ENCODE results near the gene LIPT1.

The LIPT1 gene

DNA sequence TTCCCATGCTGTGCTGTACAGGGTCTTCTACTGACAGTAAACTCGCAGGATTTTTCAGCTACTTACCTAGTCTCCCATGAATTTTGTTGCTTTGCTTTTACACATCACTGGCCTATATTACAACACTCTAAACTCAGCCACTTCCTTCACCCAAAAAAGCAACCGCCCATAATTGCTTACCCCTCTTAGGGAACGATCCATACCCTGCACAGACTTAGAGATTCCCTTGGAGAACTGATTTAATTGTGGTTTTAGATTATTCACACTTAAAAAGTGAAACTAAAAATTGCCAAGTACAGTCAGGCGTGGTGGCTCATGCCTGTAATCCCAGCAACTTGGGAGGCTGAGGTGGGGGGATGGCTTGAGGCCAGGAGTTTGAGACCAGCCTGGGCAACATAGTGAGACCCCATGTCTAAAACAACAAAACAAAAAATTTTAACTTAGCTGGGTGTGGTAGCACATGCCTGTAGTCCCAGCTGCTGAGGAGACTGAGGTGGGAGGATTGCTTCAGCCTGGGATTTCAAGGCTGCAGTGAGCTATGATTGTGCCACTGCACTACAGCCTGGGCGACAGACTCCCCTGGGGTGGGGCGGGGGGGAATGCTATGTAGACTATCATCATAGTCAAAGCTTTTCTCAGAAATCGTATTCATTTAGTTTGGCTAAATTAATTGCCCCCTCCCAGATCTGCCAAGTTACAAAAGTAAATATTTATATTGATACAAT lies 45.5 kb downstream of the LIPT1 start:
- Mint-ChIP-seq H3K9me3 (peaks cover 2% of the 10 kb centered on the region), H3K36me3 (peaks cover 32% of the 10 kb centered on the region), H3K27ac (no peak overlapping the region), H3K4me3 (no peak overlapping the region), H3K4me1 (no peaks in the 10 kb centered on the region)
- DNase-seq (ENCODE audit: low spot score in 2 of 2) (no peak), ATAC-seq (no peak)

DNA sequence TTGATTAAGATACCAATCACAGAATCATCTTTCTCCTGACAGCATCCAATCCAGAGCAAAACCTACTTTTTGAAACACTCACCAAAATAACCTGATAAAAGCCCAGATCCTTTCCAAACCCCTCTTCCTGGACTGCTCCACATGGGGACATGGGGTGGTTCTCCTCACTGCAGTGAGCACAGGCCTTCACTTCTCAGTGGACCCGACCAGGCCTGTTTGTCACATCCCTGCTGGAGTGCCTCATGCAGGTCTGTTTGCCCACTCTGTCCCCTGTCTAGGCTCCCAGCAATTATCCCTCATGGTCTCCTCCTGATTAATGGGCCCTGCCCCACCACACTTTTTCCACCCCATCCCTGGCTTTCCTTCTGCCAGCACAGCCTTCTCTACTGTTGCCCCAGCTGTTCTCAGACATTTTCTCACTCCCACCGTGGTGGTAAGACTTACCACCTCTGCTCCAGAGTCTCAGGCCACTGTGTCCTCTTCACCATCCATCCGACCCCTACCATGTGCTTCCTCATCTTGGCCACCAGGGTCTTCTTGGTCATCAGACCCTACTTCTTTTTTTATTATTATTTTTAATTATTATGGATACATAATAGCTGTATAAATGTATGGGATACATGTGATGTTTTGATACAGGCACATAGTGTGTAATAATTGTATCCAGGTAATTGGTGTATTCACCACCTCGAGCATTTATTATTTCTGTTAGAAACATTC lies 47.4 kb downstream of the LIPT1 start:
- Mint-ChIP-seq H3K9me3 (peaks cover 7% of the 10 kb centered on the region), H3K4me1 (no peaks in the 10 kb centered on the region), H3K27ac (peak overlapping the region; percentile 16), H3K36me3 (peaks cover 13% of the 10 kb centered on the region), H3K4me3 (no peak overlapping the region)
- no peak for DNase-seq (ENCODE audit: low spot score in 2 of 2)
- ATAC-seq = no peak

DNA sequence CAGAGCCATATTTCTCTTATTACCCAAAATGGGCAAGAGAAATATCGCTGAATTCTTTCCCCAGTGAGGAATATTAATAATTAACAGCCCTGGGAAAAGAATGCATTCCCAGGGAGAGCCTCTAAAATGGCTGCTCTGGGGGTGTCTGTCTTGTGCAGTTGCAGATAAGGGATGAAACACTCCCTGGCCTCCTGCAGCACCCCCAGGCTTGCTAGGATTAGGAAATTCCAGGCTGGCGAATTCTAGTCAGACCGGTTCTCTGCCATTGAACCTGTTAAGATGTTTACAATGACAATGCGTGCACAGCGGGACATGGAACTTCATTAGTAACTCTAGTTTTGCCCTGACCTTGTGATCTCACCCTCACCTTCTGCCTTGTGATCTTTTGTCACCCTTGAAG lies 50.7 kb downstream of the LIPT1 start:
- H3K4me1 Mint-ChIP-seq = no peaks in the 10 kb centered on the region
- ATAC-seq (no peak), DNase-seq (ENCODE audit: low spot score in 2 of 2) (no peak)
- H3K27ac Mint-ChIP-seq = no peak overlapping the region
- no peak overlapping the region for H3K4me3 Mint-ChIP-seq
- peaks cover 5% of the 10 kb centered on the region for H3K36me3 Mint-ChIP-seq
- H3K9me3 Mint-ChIP-seq = peaks cover 7% of the 10 kb centered on the region

All from stimulated activated effector memory CD8-positive, alpha-beta T cell treated with anti-CD3 and anti-CD28 coated beads, Interleukin-12 subunit alpha, Interleukin-12 subunit beta, amount 100 ng/mL, for 72 hours (primary cell).